ENCODE data around the gene EEF2K. TPM values are rescaled to one million over a fixed set of nuclear protein-coding genes. Genes with fewer than 3 reads are reported as not detected.

The EEF2K gene
- total RNA-seq, 1 donor from 2014 or later, result 31.9 TPM

- H3K36me3 ChIP-seq, result peaks cover 63 to 89% of the 10 kb centered on the region in 2 donors
- no peaks in the 10 kb centered on the region for H3K4me1 ChIP-seq
- DNase-seq (ENCODE audit: low spot score in 2 of 2), result no peak
- no peaks in the 10 kb centered on the region for H3K27me3 ChIP-seq
- no peak overlapping the region for H3K27ac ChIP-seq
- no peak for TF ChIP-seq CTCF (IDR thresholded peaks at IDR 0.05)
- intact Hi-C loops (cut with DNase I), result no loop called here
- H3K4me3 ChIP-seq, result no peak overlapping the region
- no peaks in the 10 kb centered on the region for H3K9me3 ChIP-seq
Measured at GRCh38 chr16:22308824-22309520, 102.9 kb downstream of the EEF2K start.

- no peak for TF ChIP-seq CTCF (IDR thresholded peaks at IDR 0.05)
- Histone ChIP-seq H3K27me3 (no peaks in the 10 kb centered on the region), H3K27ac (no peak overlapping the region), H3K36me3 (peaks cover 74 to 92% of the 10 kb centered on the region in 2 donors), H3K4me1 (no peaks in the 10 kb centered on the region), H3K9me3 (no peaks in the 10 kb centered on the region), H3K4me3 (no peak overlapping the region)
- intact Hi-C loops (cut with DNase I), result no loop called here
- no peak for DNase-seq (ENCODE audit: low spot score in 2 of 2)
Measured at GRCh38 chr16:22311520-22311919, 105.4 kb downstream of the EEF2K start.

- no peaks in the 10 kb centered on the region for H3K9me3 ChIP-seq
Measured at GRCh38 chr16:22312897-22313781, 107.1 kb downstream of the EEF2K start.

GRCh38 chr16:22313876-22314470 lies 107.9 kb downstream of the EEF2K start:
- no peak overlapping the region for H3K27ac ChIP-seq
- peaks cover 74 to 93% of the 10 kb centered on the region in 2 donors for H3K36me3 ChIP-seq

More at GRCh38 chr16:22312897-22313781, 107.1 kb downstream of the EEF2K start:
- Histone ChIP-seq H3K4me3 (no peak overlapping the region), H3K27ac (no peak overlapping the region), H3K27me3 (no peaks in the 10 kb centered on the region), H3K4me1 (no peaks in the 10 kb centered on the region), H3K36me3 (peaks cover 75 to 92% of the 10 kb centered on the region in 2 donors)
- DNase-seq (ENCODE audit: low spot score in 2 of 2), result peak in 1 of 2 donors; percentile 56
- no peak for TF ChIP-seq CTCF (IDR thresholded peaks at IDR 0.05)
- intact Hi-C loops (cut with DNase I), result no loop called here

More at GRCh38 chr16:22313876-22314470, 107.9 kb downstream of the EEF2K start:
- no peaks in the 10 kb centered on the region for H3K27me3 ChIP-seq
- TF ChIP-seq CTCF (IDR thresholded peaks at IDR 0.05), result no peak
- H3K9me3 ChIP-seq, result no peaks in the 10 kb centered on the region
- intact Hi-C loops (cut with DNase I), result no loop called here
- H3K4me3 ChIP-seq, result no peak overlapping the region
- H3K4me1 ChIP-seq, result no peaks in the 10 kb centered on the region
- DNase-seq (ENCODE audit: low spot score in 2 of 2), result peak in 1 of 2 donors; percentile 57

Data from ascending aorta (tissue), 2 donors.